RWPE1 (cell line): ENCODE measurements around the gene CHEK1.
"Not testable (repeated sequence)": the region's sequence is repeated elsewhere in the genome, so short reads cannot be mapped to it uniquely, and the experiment has no call there.

Experiments
- CTCF ChIA-PET: fragments of 350-600 bp; sonication (Branson Sonifier 250); formaldehyde crosslinking; extraction: SDS; loops from one replicate; lab custom pipeline; 2021; lab: Yijun Ruan, JAX
- POLR2A ChIA-PET: fragments of 400-600 bp; formaldehyde crosslinking; extraction: SDS; loops from one replicate; lab custom pipeline; 2020; ENCODE audit warnings: antibody characterized with exemption; ENCODE audit not compliant: low non-redundant PET; lab: Yijun Ruan, JAX
- DNase-seq: peaks from one replicate; pipeline ENCODE4 v3.0.0; 2012; ENCODE audit warnings: low spot score
- H3K27ac ChIP-seq: fragments of 450-650 bp; 2 replicates; pipeline ENCODE4 v1.5.1; 2017
- CTCF ChIP-seq: fragments of 450-650 bp; conservative IDR thresholded peaks from 2 replicates; pipeline ENCODE4 v1.5.1; 2017; ENCODE audit warnings: low read depth, mild to moderate bottlenecking

Gene CHEK1

GRCh38 chr11:125694951-125695350 is 70.0 kb downstream of the CHEK1 start:
- H3K27ac ChIP-seq: no peak overlapping the region
- no peak for DNase-seq
- POLR2A ChIA-PET: no interaction called here
- CTCF ChIA-PET: no interaction called here
- TF ChIP-seq CTCF: no peak

- no peak for TF ChIP-seq CTCF
- CTCF ChIA-PET: no interaction called here
- POLR2A ChIA-PET: no interaction called here
- no peak for DNase-seq
- H3K27ac ChIP-seq: no peak overlapping the region
Observed at GRCh38 chr11:125701018-125701610, 76.2 kb downstream of the CHEK1 start.

GRCh38 chr11:125701858-125702621 is 77.1 kb downstream of the CHEK1 start:
- H3K27ac ChIP-seq: no peak overlapping the region
- no peak for DNase-seq
- ChIA-PET CTCF (interaction anchor here (0.6 kb wide), 1 partner anchor 1672 kb away, joined by 3 read pairs; no protein-coding TSS in a partner anchor), POLR2A (no interaction called here)
- no peak for TF ChIP-seq CTCF

- H3K27ac ChIP-seq, CTCF ChIA-PET, POLR2A ChIA-PET, DNase-seq: not testable (repeated sequence)
Observed at GRCh38 chr11:125704686-125705085, 79.7 kb downstream of the CHEK1 start.

- ChIA-PET POLR2A (no interaction called here), CTCF (no interaction called here)
- H3K27ac ChIP-seq: no peak overlapping the region
- peak; percentile 5 for DNase-seq
- no peak for TF ChIP-seq CTCF
Observed at GRCh38 chr11:125720781-125721180, 95.8 kb downstream of the CHEK1 start.

GRCh38 chr11:125724125-125724524 is 99.2 kb downstream of the CHEK1 start:
- ChIA-PET POLR2A (no interaction called here), CTCF (no interaction called here)
- no peak for TF ChIP-seq CTCF
- DNase-seq: no peak
- H3K27ac ChIP-seq: no peak overlapping the region
